ENCODE measurements around the gene CRYBB2. TPM values are rescaled to one million over a fixed set of nuclear protein-coding genes. Genes with fewer than 3 reads are reported as not detected.
A peak's percentile ranks its signal among the peaks of the same experiment; 100 is the strongest.
"Not testable (repeated sequence)": the region's sequence is repeated elsewhere in the genome, so short reads cannot be mapped to it uniquely, and the experiment has no call there.

CRYBB2 gene
- not detected in 2 replicates for total RNA-seq

- DNase-seq (ENCODE audit: low read depth, low spot score), result no peak
These were observed at the start of gene CRYBB2 for GRCh38 chr22:25219211-25219689. Gene CRYBB2 (plus strand): TSS chr22:25219639. CDS start chr22:25221430, 1,791 bp downstream.

GRCh38 chr22:25170426-25170980, 48.9 kb upstream of the CRYBB2 start:
- no peak for DNase-seq (ENCODE audit: low read depth, low spot score)

GRCh38 chr22:25172153-25172552, 47.3 kb upstream of the CRYBB2 start:
- DNase-seq (ENCODE audit: low read depth, low spot score), result no peak

GRCh38 chr22:25174156-25174887, 45.1 kb upstream of the CRYBB2 start:
- DNase-seq (ENCODE audit: low read depth, low spot score), result no peak

- no peak for DNase-seq (ENCODE audit: low read depth, low spot score)
These were observed 44.5 kb upstream of the CRYBB2 start for GRCh38 chr22:25174888-25175411.

GRCh38 chr22:25176175-25176574, 43.3 kb upstream of the CRYBB2 start:
- peak; percentile 30 for DNase-seq (ENCODE audit: low read depth, low spot score)

GRCh38 chr22:25176799-25177198, 42.6 kb upstream of the CRYBB2 start:
- DNase-seq (ENCODE audit: low read depth, low spot score), result no peak

GRCh38 chr22:25177226-25177625, 42.2 kb upstream of the CRYBB2 start:
- DNase-seq (ENCODE audit: low read depth, low spot score), result no peak

GRCh38 chr22:25177895-25178294, 41.5 kb upstream of the CRYBB2 start:
- DNase-seq (ENCODE audit: low read depth, low spot score), result no peak

- DNase-seq (ENCODE audit: low read depth, low spot score), result not testable (repeated sequence)
These were observed 41.1 kb upstream of the CRYBB2 start for GRCh38 chr22:25178348-25178747.

GRCh38 chr22:25178869-25179631, 40.4 kb upstream of the CRYBB2 start:
- DNase-seq (ENCODE audit: low read depth, low spot score), result not testable (repeated sequence)

GRCh38 chr22:25182131-25183110, 37.0 kb upstream of the CRYBB2 start:
- DNase-seq (ENCODE audit: low read depth, low spot score), result no peak

GRCh38 chr22:25183949-25184619, 35.4 kb upstream of the CRYBB2 start:
- DNase-seq (ENCODE audit: low read depth, low spot score), result no peak

- no peak for DNase-seq (ENCODE audit: low read depth, low spot score)
These were observed 33.3 kb upstream of the CRYBB2 start for GRCh38 chr22:25186140-25186539.

GRCh38 chr22:25187469-25187868, 32.0 kb upstream of the CRYBB2 start:
- no peak for DNase-seq (ENCODE audit: low read depth, low spot score)

- no peak for DNase-seq (ENCODE audit: low read depth, low spot score)
These were observed 27.0 kb upstream of the CRYBB2 start for GRCh38 chr22:25192406-25192805.

GRCh38 chr22:25193130-25193529, 26.3 kb upstream of the CRYBB2 start:
- DNase-seq (ENCODE audit: low read depth, low spot score), result no peak

- DNase-seq (ENCODE audit: low read depth, low spot score), result no peak
These were observed 25.9 kb upstream of the CRYBB2 start for GRCh38 chr22:25193548-25193947.

- no peak for DNase-seq (ENCODE audit: low read depth, low spot score)
These were observed 23.1 kb upstream of the CRYBB2 start for GRCh38 chr22:25196326-25196725.

GRCh38 chr22:25197340-25197739, 22.1 kb upstream of the CRYBB2 start:
- no peak for DNase-seq (ENCODE audit: low read depth, low spot score)
